Measurements from ENCODE around the gene SPRY4.

- TF ChIP-seq CTCF (IDR thresholded peaks at IDR 0.05; ENCODE audit: low read length): no peak
- no peak for TF ChIP-seq EZH2 (optimal IDR thresholded peaks at IDR 0.05; ENCODE audit: low read depth, low read length)
- no peak for TF ChIP-seq EZH2phosphoT487 (IDR thresholded peaks at IDR 0.05; ENCODE audit: low read length)
Measured at GRCh38 chr5:142304013-142304701, 20.7 kb downstream of the SPRY4 start.
